Measurements from ENCODE around the gene OR6T1. TPM values are rescaled to one million over a fixed set of nuclear protein-coding genes. Genes with fewer than 3 reads are reported as not detected.

OR6T1 gene
- total and polyA plus RNA-seq, 9 of the 15 experiments (the other 6 are each of a cell fraction or from before 2014, with no cell fraction given), result not detected

DNA sequence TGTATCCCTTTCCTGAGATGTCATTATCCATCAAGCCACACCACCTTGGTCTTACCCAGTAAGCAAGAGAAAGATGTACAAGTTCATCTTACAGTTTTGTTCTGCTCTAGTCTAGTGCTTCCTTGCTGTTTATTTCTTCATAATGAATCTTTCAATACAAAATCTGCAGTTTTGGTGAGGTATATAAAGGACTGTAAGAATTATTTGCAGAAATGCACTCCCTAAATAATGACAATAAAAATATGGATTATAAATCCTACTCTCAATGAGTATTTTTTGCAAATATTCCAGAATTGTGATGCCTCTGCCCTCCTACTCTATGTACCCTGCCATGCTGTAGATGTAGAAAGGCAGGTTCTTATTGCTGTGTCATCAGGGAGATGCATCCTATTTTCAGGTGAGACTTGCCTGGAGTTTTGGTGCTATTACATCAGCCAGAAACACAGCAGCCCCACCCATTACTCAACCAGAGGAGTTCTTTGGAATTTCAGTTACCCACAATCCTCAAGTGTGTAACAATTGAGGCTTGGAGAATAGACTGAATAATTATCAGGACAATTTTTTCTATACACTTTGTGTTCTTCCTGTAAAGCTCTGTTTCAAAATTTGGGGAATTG is 34.2 kb upstream of the OR6T1 start, which contains the start of gene OR10S1 (continued):
- TF ChIP-seq TRIM24 (IDR thresholded peaks at IDR 0.05) (peak; percentile 61 to 75; a peak in 2 of 4 replicates), GABPA (tag; conservative IDR thresholded peaks at IDR 0.05; ENCODE audit: low read depth) (no peak), PHF21A (IDR thresholded peaks at IDR 0.05; ENCODE audit: borderline replicate concordance, low read depth) (no peak), CHCHD3 (CRISPR knock-in tag; IDR thresholded peaks at IDR 0.05) (no peak), CCNT2 (IDR thresholded peaks at IDR 0.05; ENCODE audit: borderline replicate concordance, extremely low read depth, insufficient read length, low read depth, low read length) (no peak), POLR2AphosphoS5 (IDR thresholded peaks at IDR 0.05; ENCODE audit: control insufficient read depth, insufficient read depth, low read depth, low read length) (no peak), EP300 (IDR thresholded peaks at IDR 0.05; ENCODE audit: low read length) (peak; percentile 66; the same call in 1 of the 2 replicates), DPF2 (IDR thresholded peaks at IDR 0.05) (no peak), JUND (IDR thresholded peaks at IDR 0.05; ENCODE audit: borderline replicate concordance, low read depth, low read length) (peak; percentile 16; the same call in 1 of the 2 replicates), JUND (tag; IDR thresholded peaks at IDR 0.05; ENCODE audit: borderline replicate concordance, low read depth, low read length) (no peak), TEAD2 (tag; IDR thresholded peaks at IDR 0.05) (no peak), C11orf30 (IDR thresholded peaks at IDR 0.05; ENCODE audit: low read depth) (peak; percentile 54; the same call in 1 of the 2 replicates), ZNF41 (CRISPR knock-in tag; conservative IDR thresholded peaks at IDR 0.05) (no peak), NFXL1 (CRISPR knock-in tag; IDR thresholded peaks at IDR 0.05) (no peak), HLTF (IDR thresholded peaks at IDR 0.05) (no peak), TCF3 (CRISPR knock-in tag; IDR thresholded peaks at IDR 0.05) (no peak), NR3C1 (CRISPR knock-in tag; IDR thresholded peaks at IDR 0.05) (no peak), ZEB2 (IDR thresholded peaks at IDR 0.05) (peak; percentile 81), PRMT5 (CRISPR knock-in tag; IDR thresholded peaks at IDR 0.05) (no peak), ZNF124 (CRISPR knock-in tag; IDR thresholded peaks at IDR 0.05) (no peak)
- TF ChIP-seq, protein P1, sequence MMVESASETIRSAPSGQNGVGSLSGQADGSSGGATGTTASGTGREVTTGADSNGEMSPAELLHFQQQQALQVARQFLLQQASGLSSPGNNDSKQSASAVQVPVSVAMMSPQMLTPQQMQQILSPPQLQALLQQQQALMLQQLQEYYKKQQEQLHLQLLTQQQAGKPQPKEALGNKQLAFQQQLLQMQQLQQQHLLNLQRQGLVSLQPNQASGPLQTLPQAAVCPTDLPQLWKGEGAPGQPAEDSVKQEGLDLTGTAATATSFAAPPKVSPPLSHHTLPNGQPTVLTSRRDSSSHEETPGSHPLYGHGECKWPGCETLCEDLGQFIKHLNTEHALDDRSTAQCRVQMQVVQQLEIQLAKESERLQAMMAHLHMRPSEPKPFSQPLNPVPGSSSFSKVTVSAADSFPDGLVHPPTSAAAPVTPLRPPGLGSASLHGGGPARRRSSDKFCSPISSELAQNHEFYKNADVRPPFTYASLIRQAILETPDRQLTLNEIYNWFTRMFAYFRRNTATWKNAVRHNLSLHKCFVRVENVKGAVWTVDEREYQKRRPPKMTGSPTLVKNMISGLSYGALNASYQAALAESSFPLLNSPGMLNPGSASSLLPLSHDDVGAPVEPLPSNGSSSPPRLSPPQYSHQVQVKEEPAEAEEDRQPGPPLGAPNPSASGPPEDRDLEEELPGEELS (CRISPR knock-in tag; IDR thresholded peaks at IDR 0.05; ENCODE audit: borderline replicate concordance), result no peak
- TF ChIP-seq, protein P2, sequence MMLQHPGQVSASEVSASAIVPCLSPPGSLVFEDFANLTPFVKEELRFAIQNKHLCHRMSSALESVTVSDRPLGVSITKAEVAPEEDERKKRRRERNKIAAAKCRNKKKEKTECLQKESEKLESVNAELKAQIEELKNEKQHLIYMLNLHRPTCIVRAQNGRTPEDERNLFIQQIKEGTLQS (IDR thresholded peaks at IDR 0.05), result peak; percentile 38; the same call in 1 of the 2 replicates
- TF ChIP-seq, protein P2 (CRISPR knock-in tag; conservative IDR thresholded peaks at IDR 0.05), result no peak
- TF ChIP-seq, protein P3, sequence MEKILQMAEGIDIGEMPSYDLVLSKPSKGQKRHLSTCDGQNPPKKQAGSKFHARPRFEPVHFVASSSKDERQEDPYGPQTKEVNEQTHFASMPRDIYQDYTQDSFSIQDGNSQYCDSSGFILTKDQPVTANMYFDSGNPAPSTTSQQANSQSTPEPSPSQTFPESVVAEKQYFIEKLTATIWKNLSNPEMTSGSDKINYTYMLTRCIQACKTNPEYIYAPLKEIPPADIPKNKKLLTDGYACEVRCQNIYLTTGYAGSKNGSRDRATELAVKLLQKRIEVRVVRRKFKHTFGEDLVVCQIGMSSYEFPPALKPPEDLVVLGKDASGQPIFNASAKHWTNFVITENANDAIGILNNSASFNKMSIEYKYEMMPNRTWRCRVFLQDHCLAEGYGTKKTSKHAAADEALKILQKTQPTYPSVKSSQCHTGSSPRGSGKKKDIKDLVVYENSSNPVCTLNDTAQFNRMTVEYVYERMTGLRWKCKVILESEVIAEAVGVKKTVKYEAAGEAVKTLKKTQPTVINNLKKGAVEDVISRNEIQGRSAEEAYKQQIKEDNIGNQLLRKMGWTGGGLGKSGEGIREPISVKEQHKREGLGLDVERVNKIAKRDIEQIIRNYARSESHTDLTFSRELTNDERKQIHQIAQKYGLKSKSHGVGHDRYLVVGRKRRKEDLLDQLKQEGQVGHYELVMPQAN (IDR thresholded peaks at IDR 0.05; ENCODE audit: borderline replicate concordance), result no peak
- TF ChIP-seq, protein P4, sequence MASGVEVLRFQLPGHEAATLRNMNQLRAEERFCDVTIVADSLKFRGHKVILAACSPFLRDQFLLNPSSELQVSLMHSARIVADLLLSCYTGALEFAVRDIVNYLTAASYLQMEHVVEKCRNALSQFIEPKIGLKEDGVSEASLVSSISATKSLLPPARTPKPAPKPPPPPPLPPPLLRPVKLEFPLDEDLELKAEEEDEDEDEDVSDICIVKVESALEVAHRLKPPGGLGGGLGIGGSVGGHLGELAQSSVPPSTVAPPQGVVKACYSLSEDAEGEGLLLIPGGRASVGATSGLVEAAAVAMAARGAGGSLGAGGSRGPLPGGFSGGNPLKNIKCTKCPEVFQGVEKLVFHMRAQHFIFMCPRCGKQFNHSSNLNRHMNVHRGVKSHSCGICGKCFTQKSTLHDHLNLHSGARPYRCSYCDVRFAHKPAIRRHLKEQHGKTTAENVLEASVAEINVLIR (CRISPR knock-in tag; IDR thresholded peaks at IDR 0.05), result no peak

Measured in K562 (cell line).